ENCODE results near the gene ATP10B. TPM values are rescaled to one million over a fixed set of nuclear protein-coding genes. Genes with fewer than 3 reads are reported as not detected.

Gene ATP10B
- total RNA-seq, 1 donor from 2014 or later, result not detected

- Histone ChIP-seq H3K9me3 (no peaks in the 10 kb centered on the region), H3K4me3 (no peak overlapping the region), H3K4me1 (no peaks in the 10 kb centered on the region), H3K36me3 (no peaks in the 10 kb centered on the region), H3K27ac (no peak overlapping the region), H3K27me3 (no peaks in the 10 kb centered on the region)
- ATAC-seq (no peak), DNase-seq (no peak)
- no peak for TF ChIP-seq CTCF (IDR thresholded peaks at IDR 0.05)
- intact Hi-C loops (cut with DNase I), result no loop called here
Observed at GRCh38 chr5:160618286-160618685, 233.7 kb downstream of the ATP10B start.

- H3K4me1 ChIP-seq, result no peaks in the 10 kb centered on the region
- H3K9me3 ChIP-seq, result no peaks in the 10 kb centered on the region
- H3K27ac ChIP-seq, result no peak overlapping the region
- no peaks in the 10 kb centered on the region for H3K36me3 ChIP-seq
- no peak for DNase-seq
- intact Hi-C loops (cut with DNase I), result no loop called here
- no peak for ATAC-seq
- TF ChIP-seq CTCF (IDR thresholded peaks at IDR 0.05), result no peak
- no peak overlapping the region for H3K4me3 ChIP-seq
- H3K27me3 ChIP-seq, result no peaks in the 10 kb centered on the region
Observed at GRCh38 chr5:160616712-160617497, 235.1 kb downstream of the ATP10B start.

- DNase-seq (no peak), ATAC-seq (no peak)
- Histone ChIP-seq H3K27ac (no peak overlapping the region), H3K9me3 (no peaks in the 10 kb centered on the region), H3K36me3 (no peaks in the 10 kb centered on the region), H3K27me3 (no peaks in the 10 kb centered on the region), H3K4me3 (no peak overlapping the region), H3K4me1 (no peaks in the 10 kb centered on the region)
- intact Hi-C loops (cut with DNase I), result no loop called here
- no peak for TF ChIP-seq CTCF (IDR thresholded peaks at IDR 0.05)
Observed at GRCh38 chr5:160614136-160614535, 237.9 kb downstream of the ATP10B start.

- no peak for TF ChIP-seq CTCF (IDR thresholded peaks at IDR 0.05)
Observed at GRCh38 chr5:160605266-160605665, 246.7 kb downstream of the ATP10B start.

GRCh38 chr5:160604484-160604883 is 247.5 kb downstream of the ATP10B start:
- no peak for TF ChIP-seq CTCF (IDR thresholded peaks at IDR 0.05)
- Histone ChIP-seq H3K27ac (no peak overlapping the region), H3K9me3 (no peaks in the 10 kb centered on the region), H3K4me1 (no peaks in the 10 kb centered on the region), H3K4me3 (no peak overlapping the region), H3K27me3 (no peaks in the 10 kb centered on the region), H3K36me3 (no peaks in the 10 kb centered on the region)
- intact Hi-C loops (cut with DNase I), result no loop called here
- no peak for DNase-seq
- no peak for ATAC-seq

More at GRCh38 chr5:160605266-160605665, 246.7 kb downstream of the ATP10B start:
- Histone ChIP-seq H3K27me3 (no peaks in the 10 kb centered on the region), H3K36me3 (no peaks in the 10 kb centered on the region), H3K9me3 (no peaks in the 10 kb centered on the region), H3K27ac (no peak overlapping the region), H3K4me3 (no peak overlapping the region), H3K4me1 (no peaks in the 10 kb centered on the region)
- intact Hi-C loops (cut with DNase I), result no loop called here
- DNase-seq, result no peak
- ATAC-seq, result no peak

Measured in upper lobe of right lung (tissue), 1 donor.